HG03159 (cell line): ENCODE results near the gene PLTP.
"Not testable (repeated sequence)": the region's sequence is repeated elsewhere in the genome, so short reads cannot be mapped to it uniquely, and the experiment has no call there.

Experiments used
- ATAC-seq: cut with Tn5 transposase; IDR thresholded peaks from one replicate; pipeline ENCODE4 v1.9.1; 2021; ENCODE audit warnings: mild to moderate bottlenecking, moderate library complexity; ENCODE audit not compliant: unreplicated experiment

The PLTP gene, protein sequence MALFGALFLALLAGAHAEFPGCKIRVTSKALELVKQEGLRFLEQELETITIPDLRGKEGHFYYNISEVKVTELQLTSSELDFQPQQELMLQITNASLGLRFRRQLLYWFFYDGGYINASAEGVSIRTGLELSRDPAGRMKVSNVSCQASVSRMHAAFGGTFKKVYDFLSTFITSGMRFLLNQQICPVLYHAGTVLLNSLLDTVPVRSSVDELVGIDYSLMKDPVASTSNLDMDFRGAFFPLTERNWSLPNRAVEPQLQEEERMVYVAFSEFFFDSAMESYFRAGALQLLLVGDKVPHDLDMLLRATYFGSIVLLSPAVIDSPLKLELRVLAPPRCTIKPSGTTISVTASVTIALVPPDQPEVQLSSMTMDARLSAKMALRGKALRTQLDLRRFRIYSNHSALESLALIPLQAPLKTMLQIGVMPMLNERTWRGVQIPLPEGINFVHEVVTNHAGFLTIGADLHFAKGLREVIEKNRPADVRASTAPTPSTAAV

DNA sequence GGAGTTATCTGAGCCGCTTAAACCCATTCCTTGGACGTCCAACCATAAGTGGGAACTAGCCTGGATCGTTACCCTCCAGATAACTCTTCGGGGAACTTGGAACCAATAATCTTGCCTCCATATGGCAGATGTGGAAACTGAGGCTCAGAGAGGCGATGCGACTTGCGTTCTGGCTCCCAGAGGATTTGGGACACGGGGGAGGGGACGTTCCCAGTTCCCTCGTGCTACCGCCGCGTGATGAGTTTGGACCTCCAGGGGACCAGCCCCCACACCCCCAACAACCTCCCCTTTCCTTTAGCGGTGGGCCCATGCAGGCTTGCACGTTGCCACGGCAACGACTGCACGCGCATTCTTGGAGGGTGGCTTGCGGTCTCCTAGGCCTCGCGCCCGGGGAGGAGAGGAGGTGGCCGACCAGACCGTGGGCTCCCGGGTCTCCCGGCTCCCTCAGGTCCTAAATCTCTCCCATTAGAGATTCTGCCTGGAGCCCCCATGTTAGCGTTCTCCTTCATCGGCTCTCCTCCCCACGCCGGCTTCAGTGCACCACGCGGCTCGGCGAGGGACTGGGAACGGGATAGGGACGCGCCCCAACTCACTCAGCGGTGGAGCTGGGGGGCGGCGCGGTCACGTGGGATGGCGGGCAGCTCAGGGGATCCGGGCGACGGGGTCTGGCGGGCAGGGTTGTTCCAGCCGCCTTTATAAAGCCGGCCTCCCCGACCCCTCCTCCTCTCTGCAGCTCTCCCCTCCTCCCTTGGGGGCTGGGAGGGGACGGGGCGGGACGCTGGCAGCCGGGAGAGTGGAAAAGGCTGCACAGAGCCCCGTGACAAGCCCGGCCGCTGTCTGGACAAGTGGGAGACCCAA, at the start of gene PLTP:
TSS of gene PLTP (minus strand) at position 670 of the 858 bp plus-strand sequence. CDS start 703 bp downstream, outside the sequence.
- peak; percentile 4 for ATAC-seq

DNA sequence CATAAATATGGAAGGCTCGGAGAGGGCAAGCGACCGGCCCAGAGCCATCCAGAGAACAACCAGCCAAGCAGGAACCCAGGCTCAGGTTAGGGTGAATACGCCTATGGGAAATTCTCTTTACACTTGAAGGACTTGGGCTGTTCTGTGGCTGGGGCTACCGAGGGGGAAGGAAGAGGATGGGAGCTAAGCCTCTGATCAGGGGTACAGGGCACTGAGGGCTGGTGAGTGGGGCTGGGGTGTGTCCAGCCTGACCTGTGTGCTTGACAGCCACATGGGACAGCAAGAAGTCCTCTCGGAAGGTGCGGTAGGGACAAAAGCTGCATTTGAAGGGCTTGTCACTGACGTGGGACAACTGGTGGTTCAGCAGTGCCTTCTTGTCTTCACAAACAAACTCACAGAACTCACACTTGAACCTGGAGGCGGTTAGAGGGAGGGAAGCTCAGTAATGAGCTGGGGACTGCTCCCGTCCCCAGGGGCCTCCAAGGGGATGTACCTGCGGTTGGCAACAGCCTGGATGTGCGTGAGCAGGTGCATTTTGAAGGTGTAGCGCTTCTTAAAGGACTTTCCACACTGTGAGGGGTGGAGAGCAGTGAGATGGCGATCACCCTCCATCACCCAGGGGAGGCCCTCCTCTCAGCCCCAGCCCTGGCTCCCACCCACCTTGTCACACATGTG, 48.1 kb upstream of the PLTP start:
- no peak for ATAC-seq

DNA sequence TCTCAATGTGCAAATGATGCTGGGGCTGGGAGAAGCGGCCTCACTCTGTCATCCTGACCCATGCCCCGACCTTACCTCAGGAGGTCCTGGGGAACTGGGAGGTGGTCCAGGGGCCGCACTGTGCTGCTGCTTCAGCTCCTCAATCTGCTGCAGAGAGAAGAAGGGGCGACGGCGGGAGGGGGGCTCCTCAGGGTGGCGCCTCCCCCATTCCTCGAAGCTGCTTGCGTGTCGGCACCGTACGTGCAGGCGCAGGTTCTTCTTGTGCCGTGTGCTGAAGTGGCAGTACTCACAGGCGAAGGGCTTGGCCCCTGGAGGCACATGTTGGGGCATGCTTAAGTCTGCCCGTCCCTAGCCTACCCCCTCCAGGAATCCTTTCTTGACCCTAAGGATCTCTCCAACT, 47.2 kb upstream of the PLTP start:
- no peak for ATAC-seq

DNA sequence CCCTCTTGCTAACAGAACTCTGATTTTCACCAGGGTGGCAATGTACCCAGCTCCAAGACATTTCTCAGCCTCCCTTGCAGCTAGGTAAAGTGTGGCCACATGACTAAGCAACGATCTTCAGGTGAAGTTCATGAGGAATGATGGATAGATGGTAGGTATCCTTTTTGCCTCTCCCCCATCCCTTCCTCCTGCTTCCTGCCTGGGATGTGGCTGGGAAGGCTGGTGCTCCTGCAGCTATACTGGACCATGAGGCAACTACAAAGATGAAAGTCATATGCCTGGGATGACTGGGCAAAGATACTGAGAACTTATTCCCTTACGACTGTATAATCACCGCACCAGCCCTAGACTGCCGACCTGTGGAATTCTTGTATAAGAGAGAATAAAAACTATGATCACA, 46.6 kb upstream of the PLTP start:
- no peak for ATAC-seq

DNA sequence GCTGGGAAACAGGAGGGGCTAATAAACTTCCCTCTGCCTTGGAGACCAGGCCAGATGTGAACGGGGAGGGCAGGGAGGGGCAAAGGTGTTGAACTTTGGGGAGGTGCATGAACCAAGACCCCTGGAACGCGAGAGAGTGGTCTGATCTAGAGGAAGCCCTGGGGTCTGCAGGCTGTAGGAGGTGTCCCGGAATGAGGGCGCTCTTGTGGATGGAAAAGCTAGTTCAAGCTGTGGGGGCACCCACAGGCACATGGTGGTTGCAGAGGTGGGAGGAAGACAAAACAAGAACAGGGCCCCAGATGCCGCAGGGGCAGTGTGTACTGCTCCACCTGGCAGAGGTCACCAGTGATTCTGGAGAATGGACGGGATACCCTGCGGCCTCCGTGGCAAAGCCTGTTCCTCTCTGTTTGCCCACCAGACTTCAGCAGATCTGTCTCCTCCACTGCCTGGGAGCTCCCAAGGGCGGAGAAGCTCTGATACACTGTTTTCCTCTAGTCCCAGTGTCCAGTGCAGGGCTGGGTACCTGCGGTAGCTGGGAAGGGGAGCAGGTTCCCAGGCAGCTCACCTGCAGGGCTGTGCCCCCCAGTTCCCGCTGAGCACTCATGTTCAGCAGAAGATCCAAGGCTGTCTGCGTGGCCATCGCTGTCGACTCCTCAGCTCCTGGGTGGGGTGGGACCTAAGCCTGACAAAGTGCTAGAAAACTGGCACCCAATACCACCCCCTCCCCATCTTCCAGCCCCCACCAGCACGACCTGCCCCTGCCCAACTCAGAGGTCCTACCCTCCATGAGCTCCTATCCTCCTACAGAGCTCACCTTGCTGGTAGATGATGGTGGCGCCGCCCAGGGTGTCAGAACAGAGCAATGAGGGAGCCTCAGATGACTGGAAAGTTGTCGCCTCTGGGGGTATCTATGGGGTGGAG, 45.3 kb upstream of the PLTP start:
- no peak for ATAC-seq

DNA sequence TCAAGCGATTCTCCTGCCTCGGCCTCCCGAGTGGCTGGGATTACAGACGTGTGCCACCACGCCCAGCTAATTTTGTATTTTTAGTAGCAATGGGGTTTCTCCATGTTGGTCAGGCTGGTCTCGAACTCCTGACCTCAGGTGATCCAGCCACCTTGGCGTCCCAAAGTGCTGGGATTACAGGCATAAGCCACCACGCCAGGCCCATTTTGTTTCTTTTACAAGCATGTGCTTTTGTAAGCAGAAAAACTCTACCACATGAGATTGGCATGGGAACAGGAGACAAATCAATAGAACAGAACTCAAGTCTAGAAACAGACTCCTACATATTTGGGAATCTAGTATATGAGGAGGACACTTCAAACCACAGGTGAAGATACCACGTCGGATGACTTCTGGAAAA, 44.4 kb upstream of the PLTP start:
- not testable (repeated sequence) for ATAC-seq

DNA sequence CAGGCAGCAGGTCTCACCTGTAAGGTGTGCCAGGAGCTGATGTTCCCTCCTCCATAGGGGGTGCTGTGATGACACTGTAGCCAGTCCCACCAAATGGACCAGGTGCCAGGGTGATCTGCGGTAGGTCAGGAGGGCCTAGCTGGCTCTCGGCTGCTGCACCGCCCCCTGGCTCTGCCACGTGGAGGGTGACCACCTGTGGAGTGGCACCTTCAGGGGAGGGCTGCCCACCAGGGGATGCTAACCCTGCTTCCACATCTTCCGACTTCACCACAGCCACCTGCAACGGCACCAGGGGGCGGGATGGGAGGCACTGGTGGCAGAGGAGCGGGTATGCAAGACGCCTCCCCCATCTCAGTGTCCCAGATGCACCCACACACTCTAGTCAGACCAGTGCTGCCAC, 41.7 kb upstream of the PLTP start:
- ATAC-seq = no peak

DNA sequence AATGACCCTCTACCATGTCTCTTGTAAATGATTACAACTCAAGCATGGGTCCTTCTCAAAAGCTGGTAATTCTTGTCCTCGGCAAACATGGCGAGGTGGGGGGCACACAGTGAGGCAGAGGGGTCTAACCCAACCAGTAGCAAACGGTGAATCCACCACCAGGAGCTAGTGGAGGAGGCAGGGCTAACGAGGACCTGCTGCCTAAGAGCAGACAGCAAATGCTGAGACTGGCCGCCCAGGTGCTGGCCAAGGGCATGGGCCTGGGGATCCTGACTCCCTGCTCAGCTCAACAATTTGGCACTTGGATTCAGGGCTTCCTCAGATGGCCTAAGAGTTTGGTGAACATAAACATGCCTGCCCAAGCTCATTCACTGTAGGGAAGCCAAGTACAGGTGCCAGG, 40.9 kb upstream of the PLTP start:
- ATAC-seq = no peak

DNA sequence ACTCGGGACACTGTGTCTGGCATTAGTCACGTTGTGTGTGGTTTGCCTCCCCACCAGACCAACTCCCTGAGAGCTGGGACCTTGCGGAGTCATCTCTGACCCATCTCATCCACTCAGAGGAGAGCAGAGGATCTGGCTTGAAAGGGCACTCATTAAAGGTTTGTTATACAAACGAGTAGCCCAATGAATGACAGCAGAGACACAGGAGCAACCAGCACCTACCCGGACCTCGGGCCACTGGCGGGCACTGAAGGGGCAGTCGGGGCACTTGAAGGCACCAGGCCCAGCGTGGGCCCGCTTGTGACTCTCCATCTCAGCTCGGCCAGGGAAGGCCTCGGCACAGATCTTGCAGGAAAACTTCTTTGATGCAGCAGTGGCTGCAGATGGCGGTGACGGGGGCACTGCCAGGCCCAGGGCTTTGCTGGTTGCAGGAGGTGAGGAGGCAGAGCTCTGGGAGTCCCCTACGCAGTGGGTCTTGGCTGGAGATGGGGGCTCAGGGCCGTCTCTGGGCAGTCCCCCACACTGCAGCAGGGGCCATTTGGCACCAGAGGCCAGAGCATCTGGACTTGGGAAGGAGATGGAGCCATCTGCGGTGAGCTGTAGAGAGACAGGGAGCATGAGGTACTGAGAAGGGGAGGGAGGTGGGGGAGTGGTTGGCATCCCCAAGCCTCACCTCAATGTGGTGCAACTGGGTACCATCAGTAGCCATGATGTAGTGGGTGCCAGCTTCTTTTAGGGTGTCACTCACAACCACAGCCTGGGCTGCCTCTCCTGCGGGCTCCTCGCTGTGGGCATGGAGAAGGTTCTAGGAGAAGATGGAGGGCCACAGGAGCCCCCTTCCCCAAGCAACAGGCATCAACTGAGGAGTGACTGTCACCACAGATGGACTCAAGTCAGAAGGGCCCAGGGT, 40.2 kb upstream of the PLTP start:
- no peak for ATAC-seq

DNA sequence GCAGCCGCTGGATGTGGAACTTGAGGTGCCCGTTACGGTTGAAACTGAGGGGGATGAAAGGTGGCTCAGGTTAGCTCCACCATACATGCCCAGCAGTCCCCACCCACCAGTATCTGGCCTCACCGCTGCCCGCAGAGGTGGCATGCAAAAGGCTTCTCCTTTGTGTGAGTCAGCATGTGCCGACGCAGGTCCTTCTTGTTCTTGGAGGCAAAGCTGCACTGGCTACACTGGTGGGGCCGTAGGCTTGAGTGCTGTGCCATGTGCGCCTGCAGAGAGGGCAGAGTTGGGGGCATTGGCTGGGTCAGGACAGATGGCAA, 38.3 kb upstream of the PLTP start:
- no peak for ATAC-seq

DNA sequence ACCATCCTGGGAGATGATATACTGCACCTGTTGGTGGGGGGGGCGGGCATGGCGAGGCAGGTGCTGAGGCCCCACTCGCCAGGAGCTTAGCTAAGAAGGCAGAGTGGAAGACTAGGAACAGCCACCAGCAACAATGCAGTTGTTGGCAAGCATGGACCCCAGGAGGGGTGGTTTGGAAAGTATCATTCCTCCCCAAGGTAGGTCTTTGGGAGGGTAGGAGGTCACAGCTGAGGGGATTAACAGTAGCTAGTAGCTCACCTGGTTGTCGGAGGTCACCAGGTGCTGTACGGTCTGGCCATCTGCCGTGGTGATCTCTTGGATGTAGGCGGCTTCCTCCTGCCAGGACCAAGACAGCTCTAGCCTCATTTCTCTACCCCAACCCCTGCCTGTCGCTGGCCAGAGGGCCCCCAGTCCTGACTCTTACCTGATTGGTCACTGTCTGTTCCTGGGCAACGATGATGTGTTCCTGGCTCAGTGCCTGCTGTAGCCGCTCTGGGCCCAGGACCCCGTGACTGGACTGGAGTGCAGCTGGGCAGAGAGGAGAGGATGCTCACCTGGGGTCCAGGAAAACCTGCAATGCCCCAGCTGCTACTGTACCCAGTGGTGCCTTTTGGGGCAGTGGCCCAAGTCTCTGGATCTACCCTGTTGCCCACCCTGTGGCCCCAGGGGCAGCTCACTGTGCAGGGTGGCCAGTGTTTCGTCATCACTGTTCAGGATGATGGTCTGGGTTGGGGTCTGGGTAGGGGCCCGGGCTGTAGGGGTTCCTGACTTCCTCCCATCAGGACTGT, 37.8 kb upstream of the PLTP start:
- no peak for ATAC-seq

DNA sequence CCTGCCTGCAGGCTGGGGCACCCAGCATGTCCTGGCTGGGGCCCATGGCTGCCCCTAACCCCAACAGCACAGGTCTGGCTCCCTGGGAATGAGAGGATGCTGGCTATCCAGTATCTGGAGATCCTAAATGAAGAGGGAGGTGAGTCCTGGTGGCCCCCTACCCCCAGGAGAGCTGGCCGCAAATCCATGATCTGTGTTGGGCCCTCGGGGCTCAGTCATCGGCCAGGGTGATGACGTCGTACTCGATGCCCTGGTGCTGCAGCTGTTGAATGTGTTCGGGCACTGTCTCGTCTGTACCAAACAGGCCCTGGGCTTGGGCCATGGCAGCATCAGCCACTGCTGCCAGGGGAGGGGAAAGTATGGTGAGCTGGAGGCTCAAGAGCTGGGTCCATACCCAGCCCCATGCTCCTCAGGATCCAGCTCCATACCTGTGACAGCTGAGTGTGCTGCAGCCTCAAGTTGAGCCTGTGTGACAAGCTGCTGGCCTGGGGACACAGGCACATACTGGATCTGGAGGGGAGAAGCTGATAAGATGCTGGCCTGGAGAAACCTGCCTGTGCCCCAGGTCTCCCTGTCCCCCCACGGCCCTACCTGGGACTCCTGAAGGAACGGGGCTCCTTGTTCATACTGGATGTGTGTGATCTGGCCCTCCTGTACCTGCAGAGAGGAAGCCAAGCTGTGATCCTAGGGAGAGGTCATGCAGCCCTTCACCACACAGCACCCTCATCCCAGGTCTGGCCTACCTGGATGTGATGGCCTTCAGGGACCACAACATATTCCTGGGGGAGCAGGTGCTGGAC, 37.0 kb upstream of the PLTP start:
- ATAC-seq = no peak

DNA sequence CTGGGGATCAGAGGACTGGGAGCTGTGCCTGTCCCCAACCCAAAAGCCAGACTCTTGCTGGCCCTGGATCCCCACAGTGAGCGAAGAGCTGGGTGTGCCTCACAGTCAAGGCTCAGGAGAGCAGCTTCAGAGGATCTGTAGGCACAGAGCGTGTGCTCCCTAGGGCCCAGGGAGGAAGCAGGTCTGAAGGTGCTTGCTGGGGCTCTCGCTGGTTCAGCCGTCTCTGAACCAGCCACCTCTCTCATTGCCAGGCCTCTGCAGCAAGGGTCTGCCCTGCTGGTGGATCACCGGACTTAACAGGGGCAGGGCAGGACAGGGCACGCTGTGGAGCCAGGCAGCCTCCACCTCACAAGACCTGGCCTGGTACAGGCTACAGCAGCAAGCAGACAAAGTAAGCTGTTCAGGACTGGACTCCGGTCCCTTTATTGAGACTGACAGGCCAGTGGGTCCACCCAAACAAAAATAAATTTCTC, 36.3 kb upstream of the PLTP start:
- ATAC-seq = no peak

DNA sequence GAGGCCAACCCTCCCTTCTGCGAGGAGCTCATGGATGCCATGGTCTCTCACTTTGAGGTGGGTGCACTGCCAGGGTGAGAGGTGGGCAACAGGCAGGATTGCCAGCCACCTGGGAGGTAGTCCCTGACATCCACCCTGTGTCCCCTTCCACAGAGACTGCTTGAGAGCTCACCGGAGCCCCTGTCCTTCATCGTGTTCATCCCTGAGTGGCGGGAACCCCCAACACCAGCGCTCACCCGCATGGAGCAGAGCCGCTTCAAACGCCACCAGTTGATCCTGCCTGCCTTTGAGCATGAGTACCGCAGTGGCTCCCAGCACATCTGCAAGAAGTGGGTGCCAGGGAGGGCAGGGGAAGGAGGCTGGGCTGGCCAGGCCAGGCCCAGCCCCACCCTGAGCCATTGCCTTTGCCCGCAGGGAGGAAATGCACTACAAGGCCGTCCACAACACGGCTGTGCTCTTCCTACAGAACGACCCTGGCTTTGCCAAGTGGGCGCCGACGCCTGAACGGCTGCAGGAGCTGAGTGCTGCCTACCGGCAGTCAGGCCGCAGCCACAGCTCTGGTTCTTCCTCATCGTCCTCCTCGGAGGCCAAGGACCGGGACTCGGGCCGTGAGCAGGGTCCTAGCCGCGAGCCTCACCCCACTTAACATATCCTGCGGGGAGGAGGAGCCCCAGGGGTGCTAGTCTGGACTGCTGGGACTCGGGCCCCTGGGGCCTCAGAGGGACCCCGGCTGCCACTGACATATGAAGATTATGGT, 35.3 kb upstream of the PLTP start:
- no peak for ATAC-seq

DNA sequence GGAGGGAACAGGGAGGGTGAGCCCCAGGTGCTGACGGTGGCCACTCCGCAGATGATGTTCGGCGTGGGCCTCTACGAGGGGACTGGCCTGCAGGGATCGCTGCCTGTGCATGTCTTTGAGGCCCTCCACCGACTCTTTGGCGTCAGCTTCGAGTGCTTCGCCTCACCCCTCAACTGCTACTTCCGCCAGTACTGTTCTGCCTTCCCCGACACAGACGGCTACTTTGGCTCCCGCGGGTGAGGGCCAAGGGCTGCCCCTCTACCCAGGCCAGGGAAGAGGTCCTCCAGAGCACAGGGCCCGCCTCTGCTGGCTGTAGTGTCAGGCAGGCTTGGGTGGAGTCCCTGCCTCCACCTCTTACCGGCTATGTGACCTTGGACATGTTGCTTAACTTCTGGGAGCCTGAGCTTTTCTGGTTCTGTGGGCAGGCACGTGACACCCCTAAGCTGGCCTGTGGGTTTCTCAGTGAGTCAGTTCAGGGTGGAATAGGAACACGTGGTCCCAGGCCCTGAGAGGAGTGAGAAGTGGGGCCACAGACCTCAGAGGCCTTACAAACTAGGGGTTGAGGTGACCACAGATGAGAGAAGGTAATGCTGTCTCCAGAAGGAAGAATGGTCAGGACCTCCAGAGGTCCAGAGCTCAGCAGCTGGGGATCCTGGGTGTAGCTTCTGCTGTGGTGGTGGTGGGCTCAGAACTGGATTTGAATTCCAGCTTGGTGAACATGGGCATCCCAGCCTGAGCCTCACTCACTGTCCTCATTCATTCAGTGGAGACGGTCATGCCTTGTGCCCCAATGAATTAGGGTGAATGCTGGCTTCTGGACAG, 34.4 kb upstream of the PLTP start:
- ATAC-seq = no peak

DNA sequence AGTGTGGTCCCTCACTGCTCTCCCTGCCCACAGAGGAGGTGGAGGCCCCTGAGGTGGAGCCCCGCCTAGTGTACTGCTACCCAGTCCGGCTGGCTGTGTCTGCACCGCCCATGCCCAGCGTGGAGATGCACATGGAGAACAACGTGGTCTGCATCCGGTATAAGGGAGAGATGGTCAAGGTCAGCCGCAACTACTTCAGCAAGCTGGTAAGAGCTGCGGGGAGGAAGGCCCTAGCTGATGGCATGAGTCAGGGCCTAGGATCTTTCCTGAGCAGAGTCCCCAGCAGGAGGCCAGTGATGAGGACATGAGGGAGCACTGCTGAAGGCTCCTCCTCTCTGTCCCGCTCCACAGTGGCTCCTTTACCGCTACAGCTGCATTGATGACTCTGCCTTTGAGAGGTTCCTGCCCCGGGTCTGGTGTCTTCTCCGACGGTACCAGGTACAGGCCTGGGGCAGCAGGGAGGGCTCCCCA, 33.8 kb upstream of the PLTP start:
- no peak for ATAC-seq
